Measurements from ENCODE around the gene ADAM22.

Gene ADAM22

DNA sequence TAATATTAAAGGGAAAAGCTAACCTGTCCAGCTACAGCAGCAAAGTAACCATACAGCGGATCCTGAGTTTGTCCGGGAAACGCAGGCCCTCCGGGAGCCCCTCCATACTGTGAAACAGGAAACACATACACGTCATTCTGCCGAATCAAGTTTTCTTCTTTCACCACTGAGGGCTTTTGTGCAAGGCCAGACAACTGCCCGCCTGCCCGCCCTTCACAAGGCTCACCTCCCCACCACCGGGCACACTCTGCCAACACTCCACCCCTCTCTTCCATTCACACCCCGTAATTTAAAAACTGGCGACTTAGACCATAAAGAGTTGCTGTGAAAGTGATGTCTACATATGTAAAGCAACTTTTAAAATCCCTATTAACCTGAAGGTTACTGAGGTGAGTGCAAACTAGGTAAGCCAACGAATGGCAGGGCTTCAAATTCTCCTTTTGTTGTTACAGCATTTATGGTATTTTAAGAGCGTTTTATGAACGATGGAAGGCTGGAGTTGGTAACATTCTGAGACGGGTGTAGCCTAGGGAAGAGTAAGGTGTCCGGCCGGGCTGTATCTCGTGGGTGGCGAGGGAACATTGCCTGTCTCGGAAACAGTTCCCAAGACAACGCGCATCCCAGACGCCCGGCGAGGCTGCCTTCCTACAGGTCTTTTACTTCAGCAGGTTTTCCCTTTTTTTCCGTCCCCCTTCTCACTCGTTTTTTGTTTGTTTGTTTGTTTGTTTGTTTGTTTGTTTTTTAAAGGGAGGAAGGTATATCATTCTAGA lies 285.0 kb downstream of the ADAM22 start:
- peak; percentile 51 for DNase-seq

DNA sequence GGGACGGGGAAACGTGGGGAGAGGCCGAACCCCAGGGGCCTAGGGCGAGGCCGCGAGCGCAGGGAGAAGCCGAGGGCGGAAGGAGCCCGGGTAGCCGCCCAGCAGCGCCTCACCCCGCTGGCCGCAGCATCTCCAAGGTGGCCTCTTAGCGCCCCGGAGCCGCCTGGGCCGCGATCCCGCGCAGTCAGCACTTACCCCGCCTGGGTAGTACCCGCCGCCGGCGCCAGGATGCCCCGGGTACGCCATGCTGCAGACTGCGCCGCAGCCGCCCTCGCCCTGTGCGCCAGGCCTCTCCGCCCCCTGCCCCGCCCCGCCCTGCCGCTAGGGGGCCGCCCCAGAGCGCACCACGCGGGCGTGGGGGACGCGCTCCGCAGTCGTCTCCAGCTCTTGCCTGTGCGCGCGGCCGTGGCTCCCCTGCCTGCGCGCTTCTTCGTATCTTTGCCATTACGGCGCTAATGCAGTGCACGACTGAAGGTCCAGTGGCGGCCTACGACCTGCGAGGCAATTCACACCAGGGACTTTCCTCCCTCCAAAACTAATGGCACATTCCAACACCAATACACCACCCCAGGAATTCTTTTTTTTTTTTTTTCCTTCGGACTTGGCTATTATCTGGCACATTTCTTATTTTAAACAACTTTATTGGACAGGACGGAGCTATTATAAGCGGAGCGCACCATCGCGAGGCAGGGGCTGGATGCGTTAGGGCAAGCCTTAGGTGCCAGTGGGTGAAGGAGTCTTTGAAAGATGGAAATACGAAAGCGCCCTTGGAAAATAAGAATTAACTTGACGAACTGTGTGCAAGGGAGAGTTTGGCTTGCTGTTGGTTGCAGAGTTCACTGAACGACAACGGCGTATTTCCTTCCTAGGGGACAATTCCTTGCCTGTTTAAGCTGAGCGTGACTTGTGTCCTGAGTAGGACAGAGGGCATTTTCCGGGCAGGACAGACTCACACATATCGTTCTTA lies 286.0 kb downstream of the ADAM22 start, which contains the start of gene SRI:
SRI (minus strand) TSS at position 258 of the 967 bp plus-strand sequence; CDS start at position 246, 12 bp downstream.
- peak; percentile 82 for DNase-seq

GRCh38 chr7:88223265-88223664 lies 289.2 kb downstream of the ADAM22 start:
- DNase-seq = no peak

DNA sequence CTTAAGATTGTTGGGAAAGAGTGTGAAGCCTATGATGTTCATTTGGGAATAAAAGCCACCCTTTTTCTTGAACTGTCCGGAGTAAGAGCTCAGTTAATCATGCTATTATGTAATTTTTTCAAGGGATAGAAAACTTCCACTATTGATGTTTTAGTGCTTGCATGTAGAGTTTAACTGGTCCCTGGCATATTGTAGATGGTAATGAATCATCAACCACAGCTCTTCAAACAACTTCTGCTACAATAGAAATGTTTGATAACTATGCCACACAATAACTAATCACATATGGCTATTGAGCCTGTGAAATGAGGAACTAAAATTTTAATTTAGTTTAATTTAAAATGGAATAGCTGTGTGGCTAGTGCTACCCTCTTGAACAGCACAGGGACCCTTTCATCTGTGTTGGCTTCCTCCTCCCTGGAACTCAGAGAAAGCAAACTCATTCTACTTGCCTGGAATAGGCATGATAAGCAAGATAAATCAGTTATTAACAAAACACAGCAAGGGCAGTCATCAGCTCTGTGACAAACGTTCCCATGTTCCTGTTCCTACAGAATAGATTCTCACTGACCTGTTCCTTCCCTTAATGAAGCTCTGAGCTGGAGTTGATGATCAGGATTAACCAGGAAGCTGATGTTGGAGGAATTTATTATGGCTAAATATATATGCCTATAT lies 290.7 kb downstream of the ADAM22 start:
- peak; percentile 35 for DNase-seq

GRCh38 chr7:88226201-88226600 lies 292.1 kb downstream of the ADAM22 start:
- DNase-seq = no peak

DNA sequence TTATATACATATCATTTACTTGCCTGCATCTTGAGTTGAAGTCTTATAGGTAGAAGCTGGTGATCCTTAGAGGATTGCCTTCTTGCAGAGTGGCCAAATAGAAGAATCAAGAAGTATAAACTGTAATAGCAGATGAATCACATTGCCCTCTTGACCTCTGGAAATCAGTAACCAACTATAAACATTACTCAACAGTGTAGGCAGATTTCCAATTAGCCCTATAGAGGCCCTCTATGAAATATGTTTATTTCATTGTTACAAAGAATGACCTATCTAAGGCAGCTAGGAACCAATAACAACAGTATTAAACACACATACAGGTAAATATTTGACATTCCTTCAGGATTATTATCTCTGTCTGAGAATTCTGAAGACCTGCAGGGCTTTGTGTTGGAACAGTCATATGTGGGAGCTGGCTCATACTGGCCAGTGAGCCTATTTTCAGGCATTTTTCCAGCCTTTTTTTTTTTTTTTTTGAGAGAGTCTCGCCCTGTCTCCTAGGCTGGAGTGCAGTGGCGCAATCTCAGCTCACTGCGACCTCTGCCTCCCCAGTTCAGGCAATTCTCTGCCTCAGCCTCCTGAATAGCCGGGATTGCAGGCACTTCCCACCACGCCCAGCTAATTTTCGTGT lies 292.9 kb downstream of the ADAM22 start:
- peak; percentile 54 for DNase-seq

DNA sequence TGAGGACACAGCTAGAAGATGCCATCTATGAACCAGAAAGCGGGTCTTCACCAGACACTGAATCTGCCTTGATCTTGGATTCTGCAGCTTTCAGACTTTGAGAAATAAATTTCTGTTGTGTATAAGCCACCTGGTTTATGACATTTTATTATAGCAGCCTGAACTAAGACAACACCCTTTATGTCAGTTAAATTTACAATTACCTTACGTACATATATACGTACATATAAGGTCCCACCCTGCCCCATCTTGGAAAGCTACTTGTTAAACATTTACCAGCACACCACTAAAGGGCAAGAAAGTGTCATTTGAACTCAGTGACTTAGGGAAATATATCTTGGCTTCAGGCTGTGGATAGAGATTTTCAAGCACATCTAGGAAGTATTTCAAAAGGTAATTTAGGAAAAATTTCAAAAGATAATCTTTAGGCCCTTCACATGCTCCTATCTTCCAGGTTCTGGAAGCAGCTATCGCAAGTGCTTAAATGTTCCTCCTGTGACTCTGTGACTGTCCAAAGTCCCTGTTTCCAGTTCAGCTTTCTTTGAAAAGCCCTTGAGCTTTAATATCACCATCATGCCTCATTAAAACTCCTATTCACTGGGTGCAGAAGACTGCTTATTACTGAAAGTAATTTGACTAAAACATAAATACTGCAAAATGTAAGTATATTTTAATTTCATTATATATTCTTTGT lies 295.4 kb downstream of the ADAM22 start:
- DNase-seq = no peak

DNA sequence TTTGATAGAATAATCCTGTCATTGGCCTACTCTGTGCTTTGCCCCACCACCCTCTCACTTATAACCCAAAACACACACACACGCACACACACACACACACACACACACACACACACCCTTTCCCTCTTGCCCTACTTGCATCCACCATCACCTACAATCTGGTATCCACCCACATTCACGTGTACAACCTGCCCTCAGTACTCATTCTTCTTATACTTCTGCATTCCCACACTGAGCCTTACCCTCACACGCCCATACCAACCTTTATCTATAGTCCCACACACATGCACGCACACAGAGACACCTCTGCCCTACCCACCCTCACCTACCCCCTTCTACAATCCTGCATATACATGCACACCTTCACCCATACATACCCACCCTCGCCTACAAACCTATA lies 296.6 kb downstream of the ADAM22 start:
- no peak for DNase-seq

DNA sequence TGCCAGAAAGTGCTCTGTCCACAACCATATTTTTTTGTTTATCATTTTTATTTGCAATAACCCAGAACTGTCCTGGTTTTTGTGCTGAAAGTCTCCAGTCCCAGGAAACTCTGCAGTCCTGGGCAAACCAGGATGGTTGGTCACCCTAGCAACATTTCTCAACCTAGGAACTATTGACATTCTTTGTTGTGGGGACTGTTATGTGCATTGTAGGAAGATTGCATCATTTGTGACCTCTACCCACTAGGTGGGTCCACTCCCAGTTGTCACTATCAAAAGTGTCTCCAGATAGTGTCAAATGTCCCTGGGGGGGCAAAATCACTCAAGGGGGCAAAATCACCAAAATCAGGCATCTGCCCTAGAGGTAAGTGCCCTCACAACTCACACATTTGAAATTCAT lies 299.8 kb downstream of the ADAM22 start:
- no peak for DNase-seq

DNA sequence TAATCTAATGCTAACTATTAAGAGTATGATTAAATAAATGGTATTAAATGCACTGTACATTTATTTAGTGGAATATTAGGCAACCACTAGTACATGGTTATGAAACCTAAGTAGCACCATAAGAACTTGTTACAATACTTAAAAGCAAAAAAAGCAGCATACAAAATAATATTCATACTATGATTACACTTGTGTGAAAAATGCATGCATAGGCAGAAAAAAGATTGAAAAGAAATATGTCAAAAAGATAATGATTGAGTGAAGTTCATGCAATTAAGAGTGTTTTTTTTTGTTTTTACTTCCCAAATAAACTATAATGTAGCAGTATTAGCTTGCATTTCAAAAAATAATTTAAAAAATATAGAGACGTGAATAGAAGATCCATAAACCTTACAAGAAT lies 305.8 kb downstream of the ADAM22 start:
- DNase-seq = no peak

GRCh38 chr7:88243345-88243909 lies 309.4 kb downstream of the ADAM22 start:
- DNase-seq = peak; percentile 28

GRCh38 chr7:88244258-88244657 lies 310.2 kb downstream of the ADAM22 start:
- no peak for DNase-seq

All from fibroblast of skin of abdomen (primary cell).